Right lobe of liver (tissue), 6 donors: Measurements from ENCODE around the gene NTMT1. TPM values are rescaled to one million over a fixed set of nuclear protein-coding genes. Genes with fewer than 3 reads are reported as not detected.

ENCODE experiments used
- ATAC-seq, 4 donors: fragments of 200-7000 bp; cut with Tn5 transposase; one replicate each; pipeline ENCODE4 v1.9.1; 2020; ENCODE audit warnings: mild to moderate bottlenecking in 4 of 4, moderate library complexity in 4 of 4
- DNase-seq, 3 donors: peaks; one replicate each; pipeline ENCODE4 v3.0.0-alpha.2; 2020
- H3K27ac ChIP-seq, 3 donors: fragments of 200-600 bp; one replicate each; pipeline ENCODE4 v1.8.0; 2022
- H3K27me3 ChIP-seq, 2 donors: fragments of 200-600 bp; one replicate each; pipeline ENCODE4 v1.8.0; 2022
- H3K36me3 ChIP-seq, 4 donors: fragments of 200-600 bp; sonication (generic) in 1 of 4; one replicate each; pipeline versions ENCODE4 v1.5.1 to v1.8.0; 2017 to 2022; ENCODE audit warnings: control low read depth in 1 of 4
- H3K4me1 ChIP-seq, 4 donors: fragments of 200-600 bp; sonication (generic) in 1 of 4; one replicate each; pipeline versions ENCODE4 v1.5.1 to v1.8.0; 2017 to 2022; ENCODE audit warnings: control low read depth in 1 of 4
- H3K4me3 ChIP-seq, 3 donors: fragments of 200-600 bp; one replicate each; pipeline ENCODE4 v1.8.0; 2022
- H3K9me3 ChIP-seq, 4 donors: fragments of 200-600 bp; sonication (generic) in 1 of 4; one replicate each; pipeline versions ENCODE4 v1.5.1 to v1.8.0; 2017 to 2022; ENCODE audit warnings: control low read depth in 1 of 4
- POLR2A ChIP-seq: fragments of 450-650 bp; IDR thresholded peaks from one replicate; pipeline ENCODE4 v1.6.1; 2017; ENCODE audit warnings: antibody characterized with exemption, mild to moderate bottlenecking
- whole genome bisulfite sequencing: methylation state at CpG from one replicate; pipeline ENCODE4 v1.1.6; 2018; ENCODE audit warnings: low coverage, low lambda C conversion rate; ENCODE audit not compliant: insufficient coverage; ENCODE audit errors: missing lambda C conversion rate; 5-methylcytosine and 5-hydroxymethylcytosine counted together
- intact Hi-C, 2 donors: fragments of 100-400 bp; cut with DNase I; formaldehyde crosslinking; loops; one replicate each; pipeline versions ENCODE4 v1.11.2 to v1.14.1; 2022
- total RNA-seq, 6 experiments: library from RNA; depleted of rRNA in 2 of 6; stranded (reverse); fragments of >200 nt in 2 of 6; fragmentation: NEBNext Ultra II Directional in 3 of 6; extraction: Animal tissue kit (Norgen Biotek cat#: 25700) in 3 of 6; gene quantifications; one replicate each; pipeline versions ENCODE4 v1.1.0 to v1.2.4, GENCODE V29; 2016 to 2023
- TF ChIP-seq, protein P1 (sequence below), 4 donors: fragments of 200-600 bp in 3 of 4; fragments of 450-650 bp in 1 of 4; IDR thresholded peaks; one replicate each; pipeline versions ENCODE4 v1.5.1 to v1.8.0; 2016 to 2022; ENCODE audit warnings: antibody characterized with exemption in 4 of 4, mild to moderate bottlenecking in 2 of 4
- donor health status: DM: no; HTN: yes; CAD: no.
- donor health status: DM: no; HTN: no; CAD: no.
- donor health status: DM: no; HTN: no; CAD: no.
- donor health status: DM: no; HTN: yes; CAD: no.
- donor health status: DM: no; HTN: yes; CAD: no.

Gene NTMT1
- total RNA-seq, 6 experiments from 2014 or later: 15.6 to 28.3 (median 20.7) TPM

- H3K27ac ChIP-seq: no peak overlapping the region
- peaks cover 0 to 9% of the 10 kb centered on the region in 2 donors for H3K27me3 ChIP-seq
- no peaks in the 10 kb centered on the region for H3K4me1 ChIP-seq
- intact Hi-C loops: no loop called here
- H3K36me3 ChIP-seq: no peaks in the 10 kb centered on the region
- DNase-seq: no peak
- no peak for TF ChIP-seq POLR2A
- TF ChIP-seq, protein P1, sequence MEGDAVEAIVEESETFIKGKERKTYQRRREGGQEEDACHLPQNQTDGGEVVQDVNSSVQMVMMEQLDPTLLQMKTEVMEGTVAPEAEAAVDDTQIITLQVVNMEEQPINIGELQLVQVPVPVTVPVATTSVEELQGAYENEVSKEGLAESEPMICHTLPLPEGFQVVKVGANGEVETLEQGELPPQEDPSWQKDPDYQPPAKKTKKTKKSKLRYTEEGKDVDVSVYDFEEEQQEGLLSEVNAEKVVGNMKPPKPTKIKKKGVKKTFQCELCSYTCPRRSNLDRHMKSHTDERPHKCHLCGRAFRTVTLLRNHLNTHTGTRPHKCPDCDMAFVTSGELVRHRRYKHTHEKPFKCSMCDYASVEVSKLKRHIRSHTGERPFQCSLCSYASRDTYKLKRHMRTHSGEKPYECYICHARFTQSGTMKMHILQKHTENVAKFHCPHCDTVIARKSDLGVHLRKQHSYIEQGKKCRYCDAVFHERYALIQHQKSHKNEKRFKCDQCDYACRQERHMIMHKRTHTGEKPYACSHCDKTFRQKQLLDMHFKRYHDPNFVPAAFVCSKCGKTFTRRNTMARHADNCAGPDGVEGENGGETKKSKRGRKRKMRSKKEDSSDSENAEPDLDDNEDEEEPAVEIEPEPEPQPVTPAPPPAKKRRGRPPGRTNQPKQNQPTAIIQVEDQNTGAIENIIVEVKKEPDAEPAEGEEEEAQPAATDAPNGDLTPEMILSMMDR (IDR thresholded peaks at IDR 0.05): no peak
- 33% methylated on average over 17 of the region's 17 CpGs for WGBS
- no peak for ATAC-seq
- H3K4me3 ChIP-seq: no peak overlapping the region
- no peaks in the 10 kb centered on the region for H3K9me3 ChIP-seq
Observed at GRCh38 chr9:129669141-129669718, 43.3 kb downstream of the NTMT1 start.

GRCh38 chr9:129669946-129670345, 44.0 kb downstream of the NTMT1 start:
- 76% methylated on average over 13 of the region's 13 CpGs for WGBS
- no peak for TF ChIP-seq POLR2A
- TF ChIP-seq, protein P1 (IDR thresholded peaks at IDR 0.05): no peak
- DNase-seq (no peak), ATAC-seq (no peak)
- Histone ChIP-seq H3K27ac (no peak overlapping the region), H3K27me3 (peaks cover 0 to 9% of the 10 kb centered on the region in 2 donors), H3K36me3 (no peaks in the 10 kb centered on the region), H3K4me3 (no peak overlapping the region), H3K9me3 (no peaks in the 10 kb centered on the region), H3K4me1 (no peaks in the 10 kb centered on the region)
- intact Hi-C loops: no loop called here

DNA sequence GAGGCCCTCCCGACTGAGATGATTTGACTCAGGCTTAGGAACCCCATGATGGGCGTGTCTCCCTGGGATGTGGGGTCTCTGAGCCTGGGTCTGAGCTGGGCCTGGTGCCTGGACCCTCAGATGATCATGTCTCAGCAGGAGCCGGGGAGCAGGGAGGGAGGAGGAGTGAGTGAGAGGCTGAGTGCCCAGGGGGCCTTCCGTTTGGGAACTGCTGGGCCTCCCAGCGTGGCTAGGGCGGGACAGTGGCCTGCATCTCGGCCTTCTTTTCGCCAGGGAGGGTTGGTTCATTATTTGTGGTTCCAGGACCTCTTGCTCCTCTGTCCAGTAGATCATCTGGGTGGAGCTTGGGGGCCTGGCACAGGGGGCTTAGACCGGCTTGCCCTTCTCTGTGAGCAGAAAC, 45.1 kb downstream of the NTMT1 start:
- no peak overlapping the region for H3K27ac ChIP-seq
- H3K36me3 ChIP-seq: no peaks in the 10 kb centered on the region
- 77% methylated on average over 6 of the region's 9 CpGs for WGBS
- ATAC-seq: no peak
- no peak for DNase-seq
- peaks cover 0 to 9% of the 10 kb centered on the region in 2 donors for H3K27me3 ChIP-seq
- TF ChIP-seq POLR2A: no peak
- TF ChIP-seq, protein P1 (IDR thresholded peaks at IDR 0.05): no peak
- H3K4me1 ChIP-seq: no peaks in the 10 kb centered on the region
- no peak overlapping the region for H3K4me3 ChIP-seq
- intact Hi-C loops: no loop called here
- H3K9me3 ChIP-seq: no peaks in the 10 kb centered on the region

DNA sequence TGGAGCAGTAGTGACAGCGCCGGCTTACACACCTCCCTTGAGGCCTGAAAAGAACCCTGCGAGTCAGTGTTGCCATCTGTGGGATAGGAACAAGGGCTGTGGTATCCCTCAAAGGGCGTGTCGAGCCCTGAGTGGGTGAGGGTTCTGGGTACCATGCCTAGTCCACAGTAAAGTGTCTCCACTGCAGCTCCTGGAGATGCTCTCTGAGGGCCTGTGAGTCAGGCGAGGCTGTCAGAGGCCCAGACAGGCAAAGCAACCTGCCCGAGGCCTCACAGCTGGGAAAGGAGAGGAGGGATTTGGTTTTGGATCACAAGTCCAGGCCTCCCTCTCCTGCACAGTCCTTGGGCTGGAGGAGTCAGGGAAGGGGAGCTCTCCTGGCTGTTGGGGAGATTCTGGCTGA, 45.6 kb downstream of the NTMT1 start:
- WGBS: 85% methylated on average over 4 of the region's 7 CpGs
- Histone ChIP-seq H3K27ac (no peak overlapping the region), H3K36me3 (no peaks in the 10 kb centered on the region), H3K4me1 (no peaks in the 10 kb centered on the region), H3K9me3 (no peaks in the 10 kb centered on the region), H3K27me3 (peaks cover 0 to 6% of the 10 kb centered on the region in 2 donors), H3K4me3 (no peak overlapping the region)
- no peak for DNase-seq
- TF ChIP-seq, protein P1 (IDR thresholded peaks at IDR 0.05): no peak
- TF ChIP-seq POLR2A: no peak
- intact Hi-C loops: no loop called here
- ATAC-seq: no peak

GRCh38 chr9:129672702-129673101, 46.7 kb downstream of the NTMT1 start:
- H3K4me3 ChIP-seq: no peak overlapping the region
- WGBS: 63% methylated on average over 6 of the region's 8 CpGs
- no peak overlapping the region for H3K27ac ChIP-seq
- no peaks in the 10 kb centered on the region for H3K27me3 ChIP-seq
- H3K4me1 ChIP-seq: no peaks in the 10 kb centered on the region
- no peaks in the 10 kb centered on the region for H3K9me3 ChIP-seq
- no peaks in the 10 kb centered on the region for H3K36me3 ChIP-seq
- TF ChIP-seq POLR2A: no peak
- TF ChIP-seq, protein P1 (IDR thresholded peaks at IDR 0.05): no peak
- no peak for ATAC-seq
- intact Hi-C loops: no loop called here
- DNase-seq: no peak
